PC-9 (cell line): Measurements from ENCODE around the gene SH3GL2. TPM values are rescaled to one million over a fixed set of nuclear protein-coding genes. Genes with fewer than 3 reads are reported as not detected.

ENCODE experiments used
- BruUV-seq: library from RNA; stranded (reverse); fragments of 400-500 nt; replicated peaks from 2 replicates; lab custom pipeline; 2021; lab: Mats Ljungman, UMichigan
- CTCF ChIA-PET: fragments of 300-600 bp; sonication (Branson Sonifier 250); formaldehyde crosslinking; loops from one replicate; lab custom pipeline; 2022; ENCODE audit warnings: antibody characterized with exemption; lab: Charles Lee
- POLR2A ChIA-PET: fragments of 300-600 bp; sonication (Branson Sonifier 250); formaldehyde crosslinking; loops from one replicate; lab custom pipeline; 2022; ENCODE audit warnings: antibody characterized with exemption; ENCODE audit not compliant: unreplicated experiment; lab: Charles Lee
- DNase-seq, 2 experiments: peaks; one replicate each; pipeline versions ENCODE4 v3.0.0 to v3.0.0-alpha.2; 2015 to 2022; ENCODE audit warnings: mixed read lengths in 1 of 2
- H2AFZ ChIP-seq: fragments of 200-600 bp; sonication (generic); 2 replicates; pipeline ENCODE4 v1.8.1; 2017; ENCODE audit warnings: antibody characterized with exemption
- H3F3A ChIP-seq: fragments of 200-600 bp; sonication (generic); 2 replicates; pipeline ENCODE4 v1.8.1; 2017; ENCODE audit warnings: antibody characterized with exemption, mild to moderate bottlenecking, low read depth; ENCODE audit not compliant: insufficient read depth
- H3K27ac ChIP-seq: fragments of 200-600 bp; sonication (generic); 2 replicates; pipeline ENCODE4 v1.6.1; 2016; ENCODE audit warnings: mixed run types
- H3K27me3 ChIP-seq: fragments of 200-600 bp; sonication (generic); 2 replicates; pipeline ENCODE4 v1.6.1; 2016; ENCODE audit warnings: low read depth, mixed run types; ENCODE audit not compliant: insufficient read depth
- H3K36me3 ChIP-seq: fragments of 200-600 bp; sonication (generic); 2 replicates; pipeline ENCODE4 v1.6.1; 2016; ENCODE audit warnings: low read depth, mixed run types
- H3K4me1 ChIP-seq: fragments of 200-600 bp; sonication (generic); replicated peaks from 2 replicates; pipeline ENCODE4 v1.6.1; 2016; ENCODE audit warnings: mixed run types; ENCODE audit not compliant: insufficient read depth
- H3K4me2 ChIP-seq: fragments of 200-600 bp; sonication (generic); 2 replicates; pipeline ENCODE4 v1.6.1; 2017; ENCODE audit warnings: mixed run types
- H3K4me3 ChIP-seq: fragments of 200-600 bp; sonication (generic); 2 replicates; pipeline ENCODE4 v1.6.1; 2016; ENCODE audit warnings: mixed run types
- H3K79me2 ChIP-seq: fragments of 200-600 bp; sonication (generic); 2 replicates; pipeline ENCODE4 v1.6.1; 2017; ENCODE audit warnings: low read depth, mixed run types
- H3K9me2 ChIP-seq: fragments of 200-600 bp; sonication (generic); 2 replicates; pipeline ENCODE4 v1.8.1; 2017; ENCODE audit warnings: mild to moderate bottlenecking; ENCODE audit not compliant: insufficient read depth
- H3K9me3 ChIP-seq: fragments of 200-600 bp; sonication (generic); 2 replicates; pipeline ENCODE4 v1.8.1; 2016; ENCODE audit warnings: low read depth; ENCODE audit not compliant: insufficient read depth
- H4K20me1 ChIP-seq: fragments of 200-600 bp; sonication (generic); 2 replicates; pipeline ENCODE4 v1.8.1; 2017; ENCODE audit not compliant: insufficient read depth
- EZH2 ChIP-seq: fragments of 200-600 bp; sonication (generic); IDR thresholded peaks from 2 replicates; pipeline ENCODE4 v1.8.0; 2017; ENCODE audit warnings: antibody characterized with exemption, low read depth
- intact Hi-C: fragments of 100-400 bp; cut with micrococcal nuclease; formaldehyde crosslinking; loops from one replicate; pipeline ENCODE4 v1.10.0; 2022; ENCODE audit not compliant: unreplicated experiment
- total RNA-seq: library from RNA; stranded (reverse); gene quantifications from 2 replicates; pipeline ENCODE4 v1.2.3, GENCODE V29; 2021
- TF ChIP-seq, protein P1 (sequence below): fragments of 200-600 bp; sonication (generic); conservative IDR thresholded peaks from 2 replicates; pipeline ENCODE4 v1.6.1; 2017; ENCODE audit warnings: mixed run types, antibody characterized with exemption, mild to moderate bottlenecking, moderate library complexity

Gene SH3GL2
- total RNA-seq, 1 experiment from 2014 or later, result not detected

- no peaks in the 10 kb centered on the region for H3K9me3 ChIP-seq
- intact Hi-C loops, result no loop called here
- TF ChIP-seq, protein P1, sequence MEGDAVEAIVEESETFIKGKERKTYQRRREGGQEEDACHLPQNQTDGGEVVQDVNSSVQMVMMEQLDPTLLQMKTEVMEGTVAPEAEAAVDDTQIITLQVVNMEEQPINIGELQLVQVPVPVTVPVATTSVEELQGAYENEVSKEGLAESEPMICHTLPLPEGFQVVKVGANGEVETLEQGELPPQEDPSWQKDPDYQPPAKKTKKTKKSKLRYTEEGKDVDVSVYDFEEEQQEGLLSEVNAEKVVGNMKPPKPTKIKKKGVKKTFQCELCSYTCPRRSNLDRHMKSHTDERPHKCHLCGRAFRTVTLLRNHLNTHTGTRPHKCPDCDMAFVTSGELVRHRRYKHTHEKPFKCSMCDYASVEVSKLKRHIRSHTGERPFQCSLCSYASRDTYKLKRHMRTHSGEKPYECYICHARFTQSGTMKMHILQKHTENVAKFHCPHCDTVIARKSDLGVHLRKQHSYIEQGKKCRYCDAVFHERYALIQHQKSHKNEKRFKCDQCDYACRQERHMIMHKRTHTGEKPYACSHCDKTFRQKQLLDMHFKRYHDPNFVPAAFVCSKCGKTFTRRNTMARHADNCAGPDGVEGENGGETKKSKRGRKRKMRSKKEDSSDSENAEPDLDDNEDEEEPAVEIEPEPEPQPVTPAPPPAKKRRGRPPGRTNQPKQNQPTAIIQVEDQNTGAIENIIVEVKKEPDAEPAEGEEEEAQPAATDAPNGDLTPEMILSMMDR, result no peak
- TF ChIP-seq EZH2, result no peak
- no peak overlapping the region for H3K4me3 ChIP-seq
- H3K79me2 ChIP-seq, result no peaks in the 10 kb centered on the region
- no peak overlapping the region for H3K27ac ChIP-seq
- CTCF ChIA-PET, result no interaction called here
- no peaks in the 10 kb centered on the region for H3K36me3 ChIP-seq
- DNase-seq, result no peak
- H3K9me2 ChIP-seq, result no peaks in the 10 kb centered on the region
- H3F3A ChIP-seq, result no peaks in the 10 kb centered on the region
- peaks cover 12% of the 10 kb centered on the region; the same call in 1 of the 2 replicates for H3K27me3 ChIP-seq
- no peak overlapping the region for H3K4me2 ChIP-seq
- H2AFZ ChIP-seq, result no peak overlapping the region
- POLR2A ChIA-PET, result no interaction called here
- H4K20me1 ChIP-seq, result no peaks in the 10 kb centered on the region
- no peaks in the 10 kb centered on the region for H3K4me1 ChIP-seq
- no TSS peak for BruUV-seq
Observed at GRCh38 chr9:17757816-17758215, 178.9 kb downstream of the SH3GL2 start.

DNA sequence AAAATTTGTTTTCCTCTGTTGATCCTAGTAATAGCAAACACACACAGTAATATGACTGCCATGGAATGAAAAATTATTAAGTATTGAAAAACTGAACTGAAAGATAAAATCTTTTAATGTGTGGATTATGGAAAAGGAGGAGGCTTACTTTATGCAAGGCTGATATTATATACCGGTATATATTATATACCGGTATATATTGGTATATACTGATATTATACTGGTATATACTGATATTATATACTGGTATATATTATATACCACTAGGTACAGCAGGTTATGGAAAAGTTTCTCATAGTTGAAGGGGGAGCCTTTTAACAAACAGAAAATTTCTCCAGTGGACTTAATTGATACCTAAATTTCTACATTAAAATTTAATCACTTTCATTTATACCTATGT lies 181.4 kb downstream of the SH3GL2 start:
- H4K20me1 ChIP-seq, result no peaks in the 10 kb centered on the region
- intact Hi-C loops, result no loop called here
- CTCF ChIA-PET, result no interaction called here
- no peak overlapping the region for H3K4me3 ChIP-seq
- no peak overlapping the region for H3K27ac ChIP-seq
- H3K27me3 ChIP-seq, result peaks cover 12% of the 10 kb centered on the region; the same call in 1 of the 2 replicates
- no peaks in the 10 kb centered on the region for H3K9me2 ChIP-seq
- no peak for DNase-seq
- H3K79me2 ChIP-seq, result no peaks in the 10 kb centered on the region
- POLR2A ChIA-PET, result no interaction called here
- TF ChIP-seq EZH2, result no peak
- TF ChIP-seq, protein P1, result no peak
- H3K36me3 ChIP-seq, result no peaks in the 10 kb centered on the region
- no peak overlapping the region for H2AFZ ChIP-seq
- no TSS peak for BruUV-seq
- no peaks in the 10 kb centered on the region for H3F3A ChIP-seq
- H3K9me3 ChIP-seq, result no peaks in the 10 kb centered on the region
- H3K4me2 ChIP-seq, result no peak overlapping the region
- H3K4me1 ChIP-seq, result no peaks in the 10 kb centered on the region

DNA sequence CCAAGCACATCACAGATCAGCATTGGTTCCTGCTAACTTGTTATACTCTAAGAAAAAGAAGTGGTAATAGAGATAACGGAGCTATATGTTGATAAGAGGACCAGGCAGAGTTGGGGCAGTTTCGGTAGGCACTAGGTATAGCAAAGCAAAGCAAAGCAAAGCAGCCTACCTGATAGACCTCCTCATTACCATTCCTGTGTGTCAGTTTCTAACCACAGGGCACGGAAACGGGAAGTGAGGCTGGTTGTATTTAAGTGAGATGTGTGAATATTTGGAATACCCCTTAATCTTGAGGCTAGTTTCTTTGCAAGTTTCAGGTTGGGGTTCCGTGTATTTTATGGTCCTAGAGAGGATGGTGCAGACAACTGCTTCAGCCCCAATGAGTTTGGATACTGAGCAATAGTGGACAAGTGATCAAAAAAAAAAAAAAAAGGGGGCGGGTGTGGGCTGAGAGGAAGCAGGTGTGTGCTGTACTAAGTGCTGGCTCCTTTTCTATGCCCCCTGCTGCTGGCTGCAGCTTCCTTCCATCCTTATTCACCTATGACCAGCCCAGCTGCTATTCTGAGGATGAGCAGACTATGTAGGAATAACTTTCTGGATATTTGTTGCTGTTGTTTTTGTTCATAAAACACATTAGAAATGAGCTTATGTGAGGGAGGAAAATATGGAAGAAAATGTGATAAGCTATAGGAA lies 183.3 kb downstream of the SH3GL2 start:
- no peak overlapping the region for H3K27ac ChIP-seq
- CTCF ChIA-PET, result no interaction called here
- H3K36me3 ChIP-seq, result no peaks in the 10 kb centered on the region
- POLR2A ChIA-PET, result no interaction called here
- no peak overlapping the region for H3K4me2 ChIP-seq
- peaks cover 12% of the 10 kb centered on the region; the same call in 1 of the 2 replicates for H3K27me3 ChIP-seq
- no TSS peak for BruUV-seq
- no peak overlapping the region for H2AFZ ChIP-seq
- DNase-seq, result no peak
- H3K4me3 ChIP-seq, result no peak overlapping the region
- no peaks in the 10 kb centered on the region for H3K4me1 ChIP-seq
- TF ChIP-seq, protein P1, result no peak
- no peak for TF ChIP-seq EZH2
- H3K9me3 ChIP-seq, result no peaks in the 10 kb centered on the region
- no peaks in the 10 kb centered on the region for H3K79me2 ChIP-seq
- H3F3A ChIP-seq, result no peaks in the 10 kb centered on the region
- intact Hi-C loops, result no loop called here
- H4K20me1 ChIP-seq, result no peaks in the 10 kb centered on the region
- no peaks in the 10 kb centered on the region for H3K9me2 ChIP-seq
